ENCODE measurements around the gene SPATA22.

The SPATA22 gene

GRCh38 chr17:3513305-3514035, 41.9 kb upstream of the SPATA22 start:
- TF ChIP-seq, protein P1, sequence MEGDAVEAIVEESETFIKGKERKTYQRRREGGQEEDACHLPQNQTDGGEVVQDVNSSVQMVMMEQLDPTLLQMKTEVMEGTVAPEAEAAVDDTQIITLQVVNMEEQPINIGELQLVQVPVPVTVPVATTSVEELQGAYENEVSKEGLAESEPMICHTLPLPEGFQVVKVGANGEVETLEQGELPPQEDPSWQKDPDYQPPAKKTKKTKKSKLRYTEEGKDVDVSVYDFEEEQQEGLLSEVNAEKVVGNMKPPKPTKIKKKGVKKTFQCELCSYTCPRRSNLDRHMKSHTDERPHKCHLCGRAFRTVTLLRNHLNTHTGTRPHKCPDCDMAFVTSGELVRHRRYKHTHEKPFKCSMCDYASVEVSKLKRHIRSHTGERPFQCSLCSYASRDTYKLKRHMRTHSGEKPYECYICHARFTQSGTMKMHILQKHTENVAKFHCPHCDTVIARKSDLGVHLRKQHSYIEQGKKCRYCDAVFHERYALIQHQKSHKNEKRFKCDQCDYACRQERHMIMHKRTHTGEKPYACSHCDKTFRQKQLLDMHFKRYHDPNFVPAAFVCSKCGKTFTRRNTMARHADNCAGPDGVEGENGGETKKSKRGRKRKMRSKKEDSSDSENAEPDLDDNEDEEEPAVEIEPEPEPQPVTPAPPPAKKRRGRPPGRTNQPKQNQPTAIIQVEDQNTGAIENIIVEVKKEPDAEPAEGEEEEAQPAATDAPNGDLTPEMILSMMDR (conservative IDR thresholded peaks at IDR 0.05; ENCODE audit: low read length), result no peak
- TF ChIP-seq EZH2phosphoT487 (IDR thresholded peaks at IDR 0.05; ENCODE audit: borderline replicate concordance), result no peak
- Histone ChIP-seq H3K4me1 (ENCODE audit: insufficient read depth, low read length, poor library complexity, severe bottlenecking) (no peaks in the 10 kb centered on the region), H3K4me2 (ENCODE audit: low read depth, low read length, poor library complexity, severe bottlenecking) (no peak overlapping the region), H3K9ac (ENCODE audit: low read depth, low read length, poor library complexity, severe bottlenecking) (no peak overlapping the region), H3K9me2 (replicated peaks; ENCODE audit: low read depth, low read length) (no peaks in the 10 kb centered on the region), H3K36me3 (ENCODE audit: insufficient read depth, low read length) (no peaks in the 10 kb centered on the region), H3F3A (ENCODE audit: low read depth) (no peaks in the 10 kb centered on the region), H3K4me3 (ENCODE audit: low read length, poor library complexity, severe bottlenecking) (no peak overlapping the region), H3K27me3 (ENCODE audit: insufficient read depth, low read length, poor library complexity, severe bottlenecking) (no peaks in the 10 kb centered on the region), H4K20me1 (ENCODE audit: insufficient read depth, low read length, poor library complexity, severe bottlenecking) (no peaks in the 10 kb centered on the region), H3K79me2 (ENCODE audit: insufficient read depth, low read length) (no peaks in the 10 kb centered on the region), H3K9me3 (ENCODE audit: insufficient read depth, low read depth, low read length) (no peaks in the 10 kb centered on the region), H2AFZ (ENCODE audit: low read length) (no peak overlapping the region)

DNA sequence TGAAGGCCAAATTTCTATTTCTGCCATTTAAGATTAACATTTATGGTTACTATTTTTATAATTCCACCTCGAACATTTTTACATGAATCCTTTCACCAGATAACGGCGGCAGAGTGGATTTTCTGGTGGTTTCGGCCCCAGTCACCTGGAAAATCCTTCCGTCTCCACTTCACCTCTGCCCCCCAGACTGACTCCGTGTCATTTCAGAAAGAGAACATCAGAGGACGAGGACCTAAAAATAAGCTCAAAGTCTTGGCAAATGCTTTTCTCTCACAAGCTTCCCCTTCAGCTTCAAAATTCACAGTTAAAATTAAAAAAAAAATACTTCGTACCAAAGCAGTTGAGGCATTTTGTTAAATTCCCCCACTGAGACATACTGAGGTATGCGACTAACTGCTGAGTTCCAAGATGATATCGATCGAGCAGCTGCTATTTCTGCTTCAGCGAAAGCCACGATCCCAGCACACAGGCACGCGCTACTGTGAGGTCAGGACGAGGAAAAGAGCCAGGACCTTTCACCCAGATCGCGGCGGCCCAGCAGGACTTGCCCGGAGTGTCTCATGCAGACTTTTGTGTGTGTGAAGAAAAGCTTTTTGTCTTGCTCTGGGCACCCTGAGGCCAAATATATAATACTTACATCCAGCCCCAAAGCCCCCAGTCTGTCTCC, 41.0 kb upstream of the SPATA22 start:
- TF ChIP-seq, protein P1 (conservative IDR thresholded peaks at IDR 0.05; ENCODE audit: low read length), result no peak
- TF ChIP-seq EZH2phosphoT487 (IDR thresholded peaks at IDR 0.05; ENCODE audit: borderline replicate concordance), result no peak
- Histone ChIP-seq H3K4me1 (ENCODE audit: insufficient read depth, low read length, poor library complexity, severe bottlenecking) (no peaks in the 10 kb centered on the region), H3K4me2 (ENCODE audit: low read depth, low read length, poor library complexity, severe bottlenecking) (no peak overlapping the region)

GRCh38 chr17:3511852-3512504, 40.4 kb upstream of the SPATA22 start:
- Histone ChIP-seq H2AFZ (ENCODE audit: low read length) (no peak overlapping the region), H3K4me1 (ENCODE audit: insufficient read depth, low read length, poor library complexity, severe bottlenecking) (no peaks in the 10 kb centered on the region), H3F3A (ENCODE audit: low read depth) (no peaks in the 10 kb centered on the region), H3K4me2 (ENCODE audit: low read depth, low read length, poor library complexity, severe bottlenecking) (no peak overlapping the region), H3K9ac (ENCODE audit: low read depth, low read length, poor library complexity, severe bottlenecking) (no peak overlapping the region), H3K36me3 (ENCODE audit: insufficient read depth, low read length) (no peaks in the 10 kb centered on the region), H3K79me2 (ENCODE audit: insufficient read depth, low read length) (no peaks in the 10 kb centered on the region), H3K27me3 (ENCODE audit: insufficient read depth, low read length, poor library complexity, severe bottlenecking) (no peaks in the 10 kb centered on the region), H3K4me3 (ENCODE audit: low read length, poor library complexity, severe bottlenecking) (no peak overlapping the region), H3K9me2 (replicated peaks; ENCODE audit: low read depth, low read length) (no peaks in the 10 kb centered on the region), H3K9me3 (ENCODE audit: insufficient read depth, low read depth, low read length) (no peaks in the 10 kb centered on the region), H4K20me1 (ENCODE audit: insufficient read depth, low read length, poor library complexity, severe bottlenecking) (no peaks in the 10 kb centered on the region)
- TF ChIP-seq, protein P1 (conservative IDR thresholded peaks at IDR 0.05; ENCODE audit: low read length), result no peak

More for the DNA sequence above, 41.0 kb upstream of the SPATA22 start:
- Histone ChIP-seq H3F3A (ENCODE audit: low read depth) (no peaks in the 10 kb centered on the region), H3K36me3 (ENCODE audit: insufficient read depth, low read length) (no peaks in the 10 kb centered on the region), H3K9me2 (replicated peaks; ENCODE audit: low read depth, low read length) (no peaks in the 10 kb centered on the region), H3K79me2 (ENCODE audit: insufficient read depth, low read length) (no peaks in the 10 kb centered on the region), H4K20me1 (ENCODE audit: insufficient read depth, low read length, poor library complexity, severe bottlenecking) (no peaks in the 10 kb centered on the region), H2AFZ (ENCODE audit: low read length) (no peak overlapping the region), H3K4me3 (ENCODE audit: low read length, poor library complexity, severe bottlenecking) (no peak overlapping the region), H3K9me3 (ENCODE audit: insufficient read depth, low read depth, low read length) (no peaks in the 10 kb centered on the region), H3K27me3 (ENCODE audit: insufficient read depth, low read length, poor library complexity, severe bottlenecking) (no peaks in the 10 kb centered on the region), H3K9ac (ENCODE audit: low read depth, low read length, poor library complexity, severe bottlenecking) (no peak overlapping the region)
